NCI-H2029 (cell line): Measurements from ENCODE around the gene NDUFC2.
"Not testable (repeated sequence)": the region's sequence is repeated elsewhere in the genome, so short reads cannot be mapped to it uniquely, and the experiment has no call there.

ENCODE experiments used
- DNase-seq: peaks from one replicate; lab custom pipeline; 2025; lab: John Stamatoyannopoulos, UW

NDUFC2 gene

GRCh38 chr11:78080084-78080817 is 589 bp upstream of the NDUFC2 start:
- peak; percentile 62 for DNase-seq

- no peak for DNase-seq
Observed at GRCh38 chr11:78078218-78079167, 1.2 kb downstream of the NDUFC2 start.

GRCh38 chr11:78077592-78077991 is 2.1 kb downstream of the NDUFC2 start:
- DNase-seq, result not testable (repeated sequence)

DNA sequence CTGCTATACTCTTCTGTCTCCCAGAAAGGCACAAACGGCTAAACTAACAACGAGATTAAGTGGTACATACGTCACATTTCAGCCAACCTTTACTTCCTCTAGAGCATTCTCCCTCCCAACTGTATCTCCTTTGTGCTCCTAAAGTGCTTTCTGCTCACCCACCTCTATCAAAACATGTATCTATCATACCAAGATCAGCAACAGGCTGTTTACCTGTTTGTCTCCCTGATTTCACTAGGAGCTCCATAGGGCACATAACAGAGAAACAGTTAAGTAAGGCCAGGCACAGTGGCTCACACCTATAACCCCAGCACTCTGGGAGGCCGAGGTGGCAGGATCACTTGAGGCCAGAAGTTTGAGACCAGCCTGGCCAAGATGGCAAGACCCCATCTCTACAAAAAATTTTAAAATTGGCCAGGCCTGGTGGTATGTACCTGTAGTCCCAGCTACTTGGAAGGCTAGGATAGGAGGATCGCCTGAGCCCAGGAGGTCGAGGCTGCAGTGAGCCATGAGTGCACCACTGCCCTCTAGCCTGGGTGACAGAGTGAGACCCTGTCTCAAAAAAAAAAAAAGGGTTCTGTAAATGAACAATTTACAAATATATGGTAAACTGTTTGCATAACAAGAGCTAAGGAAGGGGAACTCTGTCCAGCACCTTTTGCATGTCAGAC is 2.8 kb downstream of the NDUFC2 start:
- peak; percentile 68 for DNase-seq

GRCh38 chr11:78074756-78075155 is 4.9 kb downstream of the NDUFC2 start:
- DNase-seq, result no peak

- DNase-seq, result no peak
Observed at GRCh38 chr11:78072455-78072854, 7.2 kb downstream of the NDUFC2 start.

- no peak for DNase-seq
Observed at GRCh38 chr11:78071717-78072116, 7.9 kb downstream of the NDUFC2 start.

DNA sequence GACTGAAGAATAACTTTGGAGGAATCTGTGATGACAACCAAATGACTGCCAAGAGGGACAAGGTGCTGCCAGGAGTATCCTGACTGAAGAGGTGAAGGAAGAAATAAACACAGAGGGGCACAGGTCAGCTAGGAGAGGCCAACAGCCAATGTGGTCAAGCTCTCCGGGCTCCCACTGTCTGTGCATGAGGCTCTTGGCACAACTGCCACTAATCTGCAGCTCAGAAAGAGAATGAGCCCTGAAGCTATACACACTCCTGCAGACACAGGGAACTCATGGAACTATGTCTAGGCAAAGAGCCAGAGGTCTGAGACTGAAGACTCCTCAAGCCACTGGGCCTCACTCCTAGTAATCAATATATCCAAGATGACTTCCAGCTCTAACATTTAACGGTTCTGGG is 9.0 kb downstream of the NDUFC2 start:
- no peak for DNase-seq

DNA sequence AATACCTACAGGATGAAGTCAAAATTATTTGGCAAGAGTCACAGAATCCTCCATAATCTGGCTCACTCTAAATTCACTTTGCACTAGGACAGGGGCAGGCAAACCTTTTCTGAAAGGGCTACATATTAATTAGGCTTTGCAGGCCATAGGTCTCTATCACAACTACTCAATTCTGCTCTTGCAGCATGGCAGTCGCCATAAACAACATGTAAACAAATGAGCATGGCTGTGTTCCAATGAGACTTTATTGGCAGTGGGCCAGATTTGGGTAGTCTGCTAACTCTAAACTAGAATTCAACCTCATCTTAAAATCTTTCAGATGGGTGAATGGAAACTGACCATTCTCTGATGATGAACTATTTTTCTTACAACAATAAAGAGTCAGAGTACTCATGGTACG is 10.2 kb downstream of the NDUFC2 start:
- DNase-seq, result peak; percentile 27

DNA sequence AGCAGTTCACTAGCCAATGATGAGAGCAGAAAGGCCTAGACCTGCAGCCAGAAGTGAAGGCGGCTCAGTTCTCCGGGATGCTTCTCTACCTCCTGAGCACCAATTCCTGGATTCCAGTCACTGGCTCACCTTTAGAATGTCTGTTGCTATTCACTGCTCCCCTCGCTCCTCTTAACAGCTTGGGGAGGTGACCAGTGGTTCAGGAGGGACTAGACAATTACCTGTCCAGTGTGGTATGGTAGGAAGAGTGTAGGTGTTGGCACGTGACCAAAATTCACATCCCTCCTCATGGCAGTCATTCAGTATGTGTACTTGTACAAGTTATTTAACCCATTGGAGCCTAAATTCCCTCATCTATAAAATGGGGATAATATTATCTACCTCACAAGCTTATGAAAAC is 12.0 kb downstream of the NDUFC2 start:
- DNase-seq, result no peak

DNA sequence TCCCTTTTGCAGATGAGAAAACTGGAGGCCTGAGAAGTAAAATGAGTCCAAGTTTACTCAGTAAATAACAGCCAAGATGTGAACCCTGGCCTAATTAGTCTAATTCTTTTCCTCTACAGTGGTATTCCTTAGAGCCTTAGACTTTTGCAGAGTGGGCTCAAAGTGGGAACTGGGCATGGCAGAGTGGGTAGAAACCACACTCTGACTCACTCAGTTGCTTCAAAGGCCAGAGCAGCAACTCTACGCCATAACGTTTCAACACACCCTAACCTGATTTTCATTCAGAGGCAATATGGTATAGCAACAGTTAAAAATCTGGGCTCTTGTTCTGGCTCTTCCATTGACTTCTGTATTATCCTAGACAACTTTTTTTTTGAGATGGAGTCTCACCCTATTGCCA is 13.2 kb downstream of the NDUFC2 start:
- no peak for DNase-seq

GRCh38 chr11:78065203-78065602 is 14.5 kb downstream of the NDUFC2 start:
- no peak for DNase-seq

DNA sequence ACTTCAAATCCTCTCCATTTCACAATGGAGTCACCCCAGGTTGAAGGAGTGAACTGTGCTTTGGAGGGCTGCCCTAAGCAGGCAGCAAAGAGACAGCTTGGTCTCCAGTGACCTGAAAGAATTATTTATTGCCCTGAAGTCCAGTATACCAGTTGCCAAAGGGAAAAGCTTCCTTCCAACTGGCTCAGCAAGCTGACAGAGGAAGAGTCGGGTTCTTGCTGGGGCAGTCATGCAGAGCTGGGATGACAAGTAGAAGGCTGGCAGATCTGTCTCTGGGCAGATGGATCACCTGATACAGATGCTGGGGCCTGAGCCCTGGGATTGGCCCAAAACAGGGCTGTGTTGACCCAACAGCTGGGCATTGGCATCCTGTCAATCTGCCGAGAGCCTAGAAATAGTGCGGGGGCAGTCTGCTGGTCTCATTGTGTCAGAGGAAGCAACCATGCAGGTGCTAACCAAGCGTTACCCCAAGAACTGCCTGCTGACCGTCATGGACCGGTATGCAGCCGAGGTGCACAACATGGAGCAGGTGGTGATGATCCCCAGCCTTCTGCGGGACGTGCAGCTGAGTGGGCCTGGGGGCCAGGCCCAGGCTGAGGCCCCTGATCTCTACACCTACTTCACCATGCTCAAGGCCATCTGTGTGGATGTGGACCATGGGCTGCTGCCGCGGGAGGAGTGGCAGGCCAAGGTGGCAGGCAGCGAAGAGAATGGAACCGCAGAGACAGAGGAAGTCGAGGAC is 16.1 kb downstream of the NDUFC2 start, which contains the start of gene THRSP:
THRSP (plus strand) TSS at position 422 of the 742 bp plus-strand sequence; CDS start at position 443, 21 bp downstream.
- DNase-seq, result no peak

DNA sequence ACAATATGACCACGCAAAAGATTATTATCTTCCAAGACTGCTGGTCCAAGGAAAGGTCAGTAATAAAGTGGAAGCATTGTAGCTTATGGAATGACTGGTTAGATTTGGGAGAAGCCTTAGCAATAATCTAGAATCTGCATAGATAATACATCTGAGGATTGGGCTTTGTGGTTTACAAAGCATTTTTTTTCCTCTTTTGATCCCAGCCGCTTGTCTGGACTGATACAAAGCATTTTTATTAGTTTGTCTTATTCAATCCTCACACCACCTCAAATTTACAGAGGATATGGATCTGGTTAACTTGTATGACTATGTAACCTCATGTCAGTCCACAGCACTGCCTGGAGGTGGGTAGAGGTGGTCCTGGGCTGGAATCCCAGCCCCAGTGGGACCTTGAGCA is 17.0 kb downstream of the NDUFC2 start:
- no peak for DNase-seq

DNA sequence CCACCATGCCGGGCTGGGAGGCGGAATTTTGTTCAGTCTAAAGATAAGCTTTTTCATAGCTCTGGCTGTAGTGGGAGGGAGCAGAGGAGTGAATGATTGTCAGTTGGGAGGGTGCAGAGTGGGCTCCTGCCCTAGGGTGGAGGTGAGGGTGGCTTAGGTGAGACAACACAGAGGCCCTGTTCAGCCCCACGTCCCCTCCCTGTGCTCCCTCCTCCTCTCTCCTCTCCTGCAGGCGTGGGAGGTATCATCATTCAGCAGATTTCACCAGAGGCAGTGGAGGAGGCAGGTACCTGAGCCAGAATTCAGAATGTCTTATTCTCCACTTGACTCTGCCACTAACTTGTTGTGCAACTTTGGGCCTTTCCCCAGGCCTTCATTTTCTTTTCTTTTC is 17.7 kb downstream of the NDUFC2 start:
- DNase-seq, result no peak

DNA sequence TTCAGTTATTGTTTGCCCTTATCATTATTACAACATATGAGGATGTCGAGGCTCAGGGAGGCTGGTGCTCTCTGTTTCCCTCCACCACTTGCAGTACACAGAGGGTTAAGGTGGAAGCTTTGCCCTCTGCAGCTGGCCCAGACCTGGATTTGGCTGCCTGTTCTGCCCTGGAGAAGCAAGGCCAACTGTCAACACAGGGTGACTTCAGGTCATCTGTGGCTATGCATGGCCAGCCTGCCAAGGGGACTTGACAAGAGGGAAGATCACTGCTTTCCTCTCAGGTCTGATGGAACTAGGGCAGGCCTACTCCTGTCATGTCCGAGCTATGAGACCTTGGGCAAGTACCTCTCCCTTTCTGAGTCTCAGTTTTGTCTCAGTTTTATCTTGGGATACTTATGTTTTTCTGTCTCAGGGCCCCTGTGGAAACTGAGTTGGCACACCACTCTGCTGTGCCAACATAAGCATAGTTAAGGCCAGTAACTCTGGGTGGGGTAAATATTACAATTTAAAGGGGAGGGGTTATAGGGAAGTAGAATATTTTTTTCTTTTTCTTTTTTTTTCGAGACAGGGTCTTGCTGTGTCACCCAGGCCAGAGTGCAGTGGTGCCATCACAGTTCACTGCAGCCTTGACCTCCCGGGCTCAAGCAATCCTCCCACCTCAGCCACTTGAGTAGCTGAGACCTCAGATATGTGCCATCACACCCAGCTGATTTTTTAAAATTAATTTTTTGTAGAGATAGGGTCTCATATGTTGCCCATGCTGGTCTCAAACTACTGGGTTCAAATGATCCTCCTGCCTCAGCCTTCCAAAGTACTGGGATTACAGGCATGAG is 18.4 kb downstream of the NDUFC2 start:
- DNase-seq, result peak; percentile 54

GRCh38 chr11:78060533-78060932 is 19.1 kb downstream of the NDUFC2 start:
- no peak for DNase-seq

DNA sequence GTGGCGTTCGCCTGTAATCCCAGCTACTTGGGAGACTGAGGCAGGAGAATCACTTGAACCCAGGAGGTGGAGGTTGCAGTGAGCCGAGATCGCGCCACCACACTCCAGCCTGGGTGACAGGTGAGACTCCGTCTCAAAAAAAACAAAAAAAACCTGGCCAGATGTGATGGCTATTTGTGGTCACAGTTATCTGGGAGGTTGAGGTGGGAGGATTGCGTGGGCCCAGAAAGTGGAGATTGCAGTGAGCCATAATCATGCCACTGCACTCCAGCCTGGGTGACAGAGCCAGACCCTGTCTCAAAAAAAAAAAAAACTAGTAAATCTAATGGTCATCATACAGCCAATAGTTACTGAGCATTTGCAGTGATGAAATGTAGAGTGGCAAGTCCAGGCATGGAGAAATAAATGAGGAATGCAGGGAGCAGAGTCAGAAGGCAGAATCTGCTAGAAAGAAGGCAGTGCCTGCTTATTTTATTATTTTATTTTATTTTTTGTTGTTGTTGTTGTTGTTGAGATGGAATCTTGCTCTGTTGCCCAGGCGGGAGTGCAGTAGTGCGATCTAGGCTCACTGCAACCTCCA is 19.8 kb downstream of the NDUFC2 start:
- DNase-seq, result not testable (repeated sequence)

DNA sequence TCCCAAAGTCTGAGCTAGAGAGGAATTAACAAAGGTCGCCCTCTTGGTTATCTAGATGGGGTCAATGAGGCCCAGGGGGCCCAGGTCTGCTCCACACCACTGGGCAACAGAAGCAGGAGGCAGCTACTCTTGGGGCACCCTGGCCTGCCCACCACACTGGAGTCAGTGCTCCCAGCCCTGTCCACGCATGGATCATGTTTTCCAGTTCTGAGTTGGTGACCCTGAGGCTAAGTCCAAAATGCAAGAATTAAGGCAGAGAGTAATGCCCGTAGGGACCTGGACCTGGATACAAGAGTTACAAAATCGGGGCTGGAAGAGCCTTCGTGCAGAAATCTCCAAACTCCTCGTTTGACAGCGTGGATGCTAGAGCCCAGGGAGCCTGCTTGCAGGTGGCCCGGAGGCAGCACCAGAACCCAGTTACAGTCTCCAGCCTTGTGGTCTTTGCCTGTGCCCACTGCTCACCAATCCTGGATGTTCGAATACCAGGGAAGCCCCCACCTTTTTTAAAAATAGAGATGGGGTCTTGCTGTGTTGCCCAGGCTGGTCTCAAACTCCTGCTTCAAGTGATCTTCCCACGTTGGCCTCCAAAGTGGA is 22.1 kb downstream of the NDUFC2 start:
- DNase-seq, result no peak

DNA sequence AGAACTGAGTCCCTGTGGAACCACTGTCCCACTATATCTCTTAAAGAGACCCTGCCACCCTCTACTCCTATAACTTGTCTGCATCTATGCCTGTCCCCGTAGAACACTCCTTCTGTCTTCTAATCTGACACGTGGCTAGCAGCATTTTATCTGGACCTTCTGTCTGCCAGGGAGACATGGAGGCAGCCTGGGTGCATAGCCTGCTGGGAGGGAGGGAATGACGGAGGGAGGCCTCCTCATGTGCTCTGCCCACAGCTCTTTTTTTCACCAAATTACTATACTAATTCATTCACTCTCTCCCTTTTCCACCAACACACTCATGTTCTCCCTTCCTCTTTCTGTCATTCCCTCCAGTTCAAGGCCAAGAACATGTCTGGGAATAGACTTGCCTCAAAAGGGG is 23.6 kb downstream of the NDUFC2 start:
- DNase-seq, result no peak
